Pons (tissue), 1 donor: ENCODE data around the gene HMGB4.
A peak's percentile ranks its signal among the peaks of the same experiment; 100 is the strongest.

Experiments used
- DNase-seq: peaks from one replicate; pipeline ENCODE4 v3.0.0-alpha.2; 2016; ENCODE audit warnings: low spot score

The HMGB4 gene

DNA sequence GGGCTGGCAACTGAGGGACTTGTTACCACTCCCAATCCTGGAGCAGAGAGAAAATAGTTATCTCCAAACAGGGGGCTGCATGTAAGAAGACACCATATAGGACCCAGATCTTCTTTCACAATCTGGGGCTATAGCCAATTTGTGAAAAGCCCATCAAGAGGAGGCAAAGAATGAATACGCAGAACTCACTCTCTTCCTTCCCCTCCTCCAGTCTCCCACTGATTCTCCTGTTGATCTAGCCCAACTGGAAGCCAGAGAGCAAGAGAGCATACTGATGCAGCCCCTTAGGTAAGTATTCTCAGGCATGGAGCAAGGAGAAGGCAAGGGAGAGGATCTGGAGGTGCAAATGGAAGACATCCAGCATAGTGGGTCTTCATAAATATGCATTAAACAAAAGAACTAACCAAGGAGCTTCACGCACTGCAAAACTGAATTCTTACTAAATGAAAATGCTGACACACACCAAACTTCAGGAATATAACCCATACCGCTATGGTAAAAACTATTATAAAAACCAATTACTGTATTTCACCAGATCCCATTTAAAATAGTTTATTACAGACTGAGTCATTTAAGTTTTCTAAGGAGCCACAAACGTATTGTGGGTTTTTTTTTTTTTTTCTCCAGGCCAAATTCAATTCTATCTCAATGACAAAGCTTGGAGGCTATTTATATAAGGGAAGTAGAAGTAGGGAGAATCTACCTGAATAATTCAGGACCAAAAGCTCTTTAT is 15.5 kb upstream of the HMGB4 start:
- DNase-seq = no peak

DNA sequence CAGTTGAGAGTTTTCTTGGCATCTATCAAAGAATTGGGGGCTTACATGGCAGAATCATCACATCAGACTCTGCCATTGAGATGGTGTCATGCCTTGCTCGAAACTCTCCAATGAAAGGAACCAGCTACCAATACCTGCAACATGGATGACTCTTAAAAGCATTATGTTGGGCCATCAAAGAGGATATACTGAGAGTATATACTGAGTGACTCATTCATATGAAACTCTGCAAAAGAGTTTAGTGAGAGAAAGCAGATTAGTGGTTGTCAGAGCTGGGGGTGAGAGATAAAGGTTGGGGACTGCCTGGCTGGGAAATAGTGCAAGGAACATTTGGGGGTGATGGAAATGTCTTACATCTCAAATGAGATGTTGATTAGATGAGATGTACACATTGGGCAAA is 14.7 kb upstream of the HMGB4 start:
- no peak for DNase-seq

DNA sequence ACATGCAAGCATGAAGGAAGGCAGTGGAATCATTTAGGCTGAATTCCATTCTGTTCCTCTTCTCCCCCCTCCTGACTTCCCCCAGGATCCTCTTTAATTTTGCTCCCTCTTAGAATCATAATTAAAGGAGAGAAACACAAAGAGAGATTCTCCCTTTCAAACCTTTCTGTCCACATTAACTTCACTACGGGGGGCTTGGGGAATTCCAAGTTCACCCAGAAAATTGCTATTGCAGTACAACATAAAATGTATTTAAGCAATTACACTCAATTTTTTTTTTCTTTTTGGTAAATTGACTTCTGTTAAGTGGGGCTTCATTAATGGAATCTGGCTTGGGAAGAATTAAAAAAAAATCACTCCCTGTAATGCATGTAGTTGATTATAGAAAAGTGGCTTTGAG is 13.4 kb upstream of the HMGB4 start:
- no peak for DNase-seq

DNA sequence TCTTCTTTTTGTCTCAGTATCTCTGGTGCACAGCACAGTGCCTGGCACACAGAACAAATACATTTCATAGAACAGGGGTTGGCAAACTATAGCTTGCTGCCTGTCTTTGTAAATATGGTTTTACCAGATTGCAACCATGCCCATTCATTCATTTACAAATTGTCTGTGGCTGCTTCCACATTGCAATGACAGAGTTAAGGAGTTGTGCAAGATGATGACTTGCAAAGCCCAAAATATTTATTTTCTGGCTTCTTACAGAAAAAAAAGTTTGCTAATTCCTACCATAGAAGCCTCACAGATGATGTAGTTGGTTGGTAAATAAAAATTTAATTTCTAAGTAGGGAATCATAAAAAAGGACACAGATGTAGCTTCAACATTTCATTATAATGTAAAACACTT is 11.2 kb upstream of the HMGB4 start:
- DNase-seq = no peak

DNA sequence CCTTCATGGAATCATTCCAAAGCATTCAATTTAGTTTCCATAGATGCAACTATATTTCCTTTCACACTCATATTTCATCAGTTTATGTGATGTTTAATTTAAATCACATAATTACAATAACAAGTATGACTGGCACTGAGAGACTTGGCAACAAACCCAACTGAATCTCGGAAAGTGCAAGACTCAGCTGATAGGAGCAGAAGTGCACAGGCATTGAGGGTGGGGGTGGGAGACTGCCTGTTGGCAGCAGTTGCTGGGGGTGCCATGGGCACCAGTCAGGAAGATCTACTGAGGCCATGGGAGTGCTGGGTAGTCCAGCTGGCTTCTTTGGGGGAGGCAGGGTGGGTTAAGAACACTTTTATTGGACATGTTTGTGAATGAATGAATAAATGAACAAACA is 10.4 kb upstream of the HMGB4 start:
- no peak for DNase-seq

DNA sequence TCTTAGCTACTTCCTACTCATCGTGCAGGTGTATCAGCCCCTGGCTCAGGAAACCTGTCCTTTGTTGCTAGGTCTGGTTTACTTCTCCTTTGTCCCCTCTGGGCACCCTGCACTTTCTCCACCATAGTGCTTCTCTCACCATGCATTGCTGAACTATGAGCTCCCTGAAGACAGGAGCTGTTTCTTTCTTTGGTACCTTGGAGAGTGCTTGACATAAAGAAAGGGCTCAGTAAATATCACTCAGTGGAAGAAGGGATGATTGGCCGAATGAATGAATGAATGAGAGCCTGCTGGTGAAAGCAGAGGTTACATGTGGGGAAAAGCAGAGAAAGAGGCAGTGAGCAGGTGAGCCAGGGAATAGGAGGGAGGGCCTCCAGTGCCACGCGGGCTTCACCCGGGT is 9.8 kb upstream of the HMGB4 start:
- DNase-seq = no peak

DNA sequence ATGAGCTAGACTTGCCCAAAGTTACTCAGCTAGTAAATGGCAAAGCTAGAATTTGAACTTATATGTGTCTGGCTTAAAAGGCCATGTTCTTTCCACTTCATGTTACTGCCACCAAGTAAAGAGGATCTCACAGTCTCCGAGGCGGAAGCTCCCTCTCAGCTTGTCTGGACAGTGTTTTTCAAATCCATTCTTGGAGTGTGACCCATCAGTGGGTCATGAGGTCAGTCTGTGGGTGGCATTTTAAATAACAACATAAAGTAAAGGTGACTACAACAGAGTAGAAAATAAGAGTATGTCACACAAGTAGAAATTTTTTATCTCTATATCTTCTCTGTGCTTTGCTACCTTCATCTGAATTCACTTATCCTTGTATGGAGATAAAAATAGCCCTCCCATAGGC is 3.2 kb upstream of the HMGB4 start:
- DNase-seq = no peak

DNA sequence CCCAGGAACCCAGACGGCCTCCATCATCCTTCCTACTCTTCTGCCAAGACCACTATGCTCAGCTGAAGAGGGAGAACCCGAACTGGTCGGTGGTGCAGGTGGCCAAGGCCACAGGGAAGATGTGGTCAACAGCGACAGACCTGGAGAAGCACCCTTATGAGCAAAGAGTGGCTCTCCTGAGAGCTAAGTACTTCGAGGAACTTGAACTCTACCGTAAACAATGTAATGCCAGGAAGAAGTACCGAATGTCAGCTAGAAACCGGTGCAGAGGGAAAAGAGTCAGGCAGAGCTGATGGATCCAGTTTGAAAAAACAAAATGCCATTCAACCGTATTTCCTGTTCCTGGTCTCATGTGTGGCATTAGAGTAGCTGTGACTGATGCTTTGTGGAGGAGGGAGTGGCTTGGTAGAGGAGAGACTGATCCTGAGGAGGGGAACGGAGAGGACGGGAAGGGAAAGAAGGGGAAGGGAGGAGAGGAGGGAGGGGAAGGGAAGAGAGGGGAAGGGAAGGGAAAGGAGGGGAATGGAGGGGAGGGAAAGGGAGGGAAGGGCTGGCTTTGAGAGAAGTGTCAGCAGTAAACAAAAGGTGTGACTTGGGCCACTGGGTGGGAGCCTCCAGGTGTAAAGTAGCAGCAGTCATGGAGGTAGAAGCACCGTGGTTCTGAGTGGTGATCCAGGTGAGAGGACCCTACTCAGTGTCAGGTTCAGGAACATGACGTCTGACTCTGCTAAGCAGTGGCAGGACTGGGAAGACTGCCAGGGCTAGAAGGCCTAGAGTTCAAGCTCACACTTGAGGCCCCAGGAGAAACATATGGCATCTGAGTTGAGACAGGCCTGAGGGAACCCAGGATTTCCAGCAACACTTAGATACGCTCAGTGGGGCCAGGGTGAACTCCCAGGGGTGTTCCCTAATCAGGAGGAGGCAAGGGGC is 846 bp downstream of the HMGB4 start:
- no peak for DNase-seq

DNA sequence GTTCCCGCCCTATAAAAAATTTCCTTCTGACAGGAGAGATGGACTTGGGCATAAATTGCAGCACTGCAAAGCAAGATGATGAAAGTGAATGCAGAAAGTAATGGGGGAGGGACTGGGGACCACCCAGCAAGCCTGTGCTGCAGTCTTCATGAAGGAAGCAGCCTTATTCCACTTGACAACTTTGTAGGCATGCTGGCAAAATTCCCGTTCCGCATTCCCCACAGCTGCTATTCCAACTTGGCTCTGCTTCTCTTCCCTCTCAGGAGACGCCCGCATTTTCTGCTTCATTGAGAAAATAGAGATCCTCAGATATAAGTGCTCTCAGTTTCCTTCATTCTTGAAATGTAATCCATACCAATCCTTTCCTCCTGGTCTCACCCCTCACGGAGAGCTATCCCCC is 2.4 kb downstream of the HMGB4 start:
- no peak for DNase-seq

DNA sequence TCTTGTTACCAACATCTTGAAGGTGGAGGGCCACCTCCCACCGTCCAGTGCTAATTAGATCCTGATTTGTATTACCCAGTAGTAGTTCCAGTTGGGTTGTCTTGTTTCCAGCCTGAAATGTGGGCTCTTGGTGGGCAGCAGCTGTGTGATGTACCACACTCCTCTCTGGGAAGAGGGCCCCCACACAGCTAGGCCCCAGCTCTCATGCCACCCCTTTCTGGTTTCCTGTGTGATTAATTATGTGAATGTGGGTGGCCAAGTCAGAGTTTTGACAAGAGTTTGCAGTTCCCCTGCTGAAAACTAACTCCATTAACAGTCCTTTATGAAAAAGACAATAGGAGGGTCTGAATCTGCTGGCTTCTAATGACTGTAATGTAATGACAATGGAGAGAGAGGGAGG is 3.8 kb downstream of the HMGB4 start:
- no peak for DNase-seq

DNA sequence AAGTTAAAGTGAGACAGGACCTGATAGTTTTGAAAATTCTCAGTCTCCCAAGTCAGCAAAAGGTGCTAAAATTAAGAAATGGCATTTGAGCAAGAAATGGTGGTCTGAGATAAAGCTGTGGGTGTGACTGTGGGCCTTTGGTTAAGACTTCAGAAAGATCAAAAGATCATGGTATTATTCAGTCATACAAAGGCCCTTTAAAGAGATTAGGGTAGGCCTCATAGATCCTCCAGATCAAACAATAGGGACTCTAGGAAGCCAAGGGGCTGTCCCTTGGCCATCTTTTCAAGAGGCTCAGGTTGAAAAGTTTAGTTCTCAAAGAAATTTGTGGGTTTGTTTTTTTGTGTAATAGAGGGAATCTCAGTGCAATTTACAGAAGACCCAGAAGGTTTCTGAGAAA is 8.4 kb downstream of the HMGB4 start:
- no peak for DNase-seq

DNA sequence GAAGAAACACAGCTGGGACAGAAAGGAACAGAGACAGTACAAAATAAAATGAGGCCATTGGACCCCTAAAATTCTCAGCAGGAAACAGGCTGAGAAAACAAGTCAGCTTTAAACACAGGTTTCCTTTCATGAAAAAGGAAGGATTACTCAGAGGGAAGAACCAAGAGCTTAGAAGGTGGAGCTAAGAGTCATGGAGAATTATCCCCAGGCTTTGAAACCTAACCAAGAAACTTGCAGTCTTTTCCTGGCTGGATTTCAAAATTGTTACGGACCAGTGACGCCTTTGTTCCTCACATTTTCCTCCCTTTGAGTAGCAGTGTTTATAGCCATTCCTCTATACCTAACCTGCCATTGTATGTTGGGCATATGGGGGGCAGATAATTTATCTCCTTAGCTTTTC is 8.8 kb downstream of the HMGB4 start:
- no peak for DNase-seq

DNA sequence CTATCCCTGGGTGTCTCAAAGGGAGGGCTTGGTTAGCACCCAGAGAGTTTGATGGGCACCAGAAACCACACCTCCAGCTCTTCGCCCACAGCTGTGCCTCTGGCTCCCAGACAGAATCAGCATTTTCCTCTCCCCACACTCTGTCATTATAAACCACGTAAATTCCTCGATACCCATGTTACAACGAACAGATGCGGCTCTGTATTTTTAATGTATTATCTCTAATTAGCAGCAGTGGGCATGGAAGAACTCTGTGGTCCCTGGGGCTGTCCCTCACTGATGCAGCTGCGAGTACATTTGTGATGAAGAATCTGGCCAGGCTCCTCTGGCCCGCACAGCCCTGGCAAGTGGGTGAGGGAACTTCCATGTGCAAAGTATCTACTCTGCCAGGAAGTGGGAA is 10.8 kb downstream of the HMGB4 start:
- no peak for DNase-seq

DNA sequence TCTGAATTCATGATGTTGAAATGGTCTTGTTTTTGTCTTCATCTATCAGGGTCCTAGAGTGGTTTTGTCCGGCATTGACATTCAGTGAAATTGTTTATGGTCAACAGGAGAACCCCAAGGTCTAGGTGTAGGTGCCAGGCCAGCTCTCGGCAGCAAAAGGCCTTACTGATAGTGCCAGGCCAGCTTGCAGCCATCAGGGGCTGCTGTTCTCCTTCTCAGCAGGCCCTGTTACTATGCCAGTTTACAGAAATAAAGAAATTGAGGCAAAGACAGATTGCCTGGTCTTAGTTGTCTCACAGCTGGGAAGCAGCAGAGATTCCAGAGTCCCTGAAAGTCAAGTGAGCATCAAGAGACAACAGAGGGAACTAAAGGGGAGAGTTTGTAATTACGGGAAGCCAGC is 12.0 kb downstream of the HMGB4 start:
- peak; percentile 37 for DNase-seq

DNA sequence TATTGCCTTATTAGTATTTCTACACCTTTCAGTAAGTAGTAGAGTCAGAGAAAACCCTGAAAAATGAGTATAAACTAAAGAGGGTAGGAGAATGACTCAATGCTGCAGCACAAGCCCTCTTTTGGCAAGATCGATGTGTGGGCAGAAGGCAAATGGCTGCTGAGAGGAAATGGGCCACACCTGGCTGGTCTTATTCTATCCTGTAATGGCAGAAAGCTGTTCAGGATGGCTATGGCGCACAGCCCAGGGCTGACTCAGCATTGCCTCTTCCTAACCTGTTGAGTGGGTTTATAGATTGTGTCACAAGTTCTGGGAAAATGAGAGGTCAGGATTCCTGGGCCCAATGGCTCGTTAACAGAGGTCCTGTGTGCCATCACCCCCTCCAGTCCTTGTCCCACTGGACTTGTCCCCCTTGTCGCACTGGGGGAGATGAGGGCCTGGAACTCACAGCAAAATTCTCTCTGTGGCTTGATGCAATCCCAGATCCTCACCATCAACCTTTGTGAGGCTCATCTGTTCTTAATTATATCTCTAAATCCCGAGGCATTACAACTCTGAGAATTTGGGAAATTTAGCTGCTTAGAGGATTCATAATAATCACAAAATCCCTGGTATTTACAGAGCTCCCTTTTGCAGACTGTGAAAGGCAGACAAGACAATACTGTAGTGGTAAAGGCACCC is 13.2 kb downstream of the HMGB4 start:
- peak; percentile 7 for DNase-seq

DNA sequence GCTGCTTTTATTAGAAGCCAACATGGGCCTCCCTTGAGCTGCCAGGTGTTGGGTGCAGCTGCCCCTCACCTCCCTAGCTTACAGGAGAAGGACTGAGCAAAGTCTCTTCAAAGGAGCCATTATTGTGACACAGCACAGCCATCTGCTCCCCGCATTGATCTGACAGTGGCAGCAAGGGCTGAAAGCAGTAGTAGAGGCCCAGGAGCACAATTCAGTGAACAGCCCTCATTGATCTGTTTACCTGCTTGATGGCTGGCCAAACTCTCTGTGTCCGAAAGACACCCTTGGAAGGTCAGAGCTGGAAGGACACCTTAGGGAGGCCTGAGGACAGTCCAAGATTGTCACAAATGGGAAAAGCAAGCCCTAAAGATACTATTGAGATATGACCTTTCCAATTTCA is 14.5 kb downstream of the HMGB4 start:
- no peak for DNase-seq

DNA sequence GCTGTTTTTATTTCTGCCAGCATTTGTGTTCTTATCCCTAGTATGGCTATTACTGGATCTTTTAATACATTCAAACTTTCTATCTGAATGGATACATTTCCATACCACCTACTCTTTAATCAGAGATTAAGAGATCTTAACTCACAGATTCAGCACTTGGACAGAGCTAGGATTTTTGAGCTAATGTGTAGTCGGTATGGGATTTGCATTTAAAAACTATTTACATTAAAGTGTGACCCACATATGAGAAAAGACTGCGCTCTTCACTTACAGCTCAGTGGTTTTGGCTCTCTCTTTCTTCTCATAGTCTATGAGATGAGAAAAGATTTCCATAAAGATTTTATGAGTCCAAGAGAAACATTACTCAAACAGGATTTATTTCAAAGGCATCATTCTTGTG is 16.4 kb downstream of the HMGB4 start:
- DNase-seq = no peak

DNA sequence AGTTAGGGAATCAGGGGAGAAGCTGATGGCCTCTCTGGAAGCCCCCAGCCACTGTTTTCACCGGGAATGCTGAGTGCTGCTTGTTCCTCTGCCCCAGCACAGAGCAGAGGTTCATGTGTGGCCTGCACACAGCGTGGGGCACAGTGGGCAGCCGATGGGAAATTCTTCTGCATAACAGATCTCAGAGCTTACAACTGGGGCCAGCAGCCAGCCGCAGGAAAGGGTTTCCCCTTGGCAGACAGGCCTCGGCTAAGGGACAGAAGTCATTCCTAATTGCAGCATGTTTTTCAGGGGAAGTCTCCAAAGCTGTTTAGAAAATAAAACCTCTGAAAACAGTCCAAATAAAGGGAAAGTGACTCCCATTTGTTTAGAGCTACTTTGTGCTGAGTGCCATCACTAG is 22.6 kb downstream of the HMGB4 start:
- peak; percentile 15 for DNase-seq

DNA sequence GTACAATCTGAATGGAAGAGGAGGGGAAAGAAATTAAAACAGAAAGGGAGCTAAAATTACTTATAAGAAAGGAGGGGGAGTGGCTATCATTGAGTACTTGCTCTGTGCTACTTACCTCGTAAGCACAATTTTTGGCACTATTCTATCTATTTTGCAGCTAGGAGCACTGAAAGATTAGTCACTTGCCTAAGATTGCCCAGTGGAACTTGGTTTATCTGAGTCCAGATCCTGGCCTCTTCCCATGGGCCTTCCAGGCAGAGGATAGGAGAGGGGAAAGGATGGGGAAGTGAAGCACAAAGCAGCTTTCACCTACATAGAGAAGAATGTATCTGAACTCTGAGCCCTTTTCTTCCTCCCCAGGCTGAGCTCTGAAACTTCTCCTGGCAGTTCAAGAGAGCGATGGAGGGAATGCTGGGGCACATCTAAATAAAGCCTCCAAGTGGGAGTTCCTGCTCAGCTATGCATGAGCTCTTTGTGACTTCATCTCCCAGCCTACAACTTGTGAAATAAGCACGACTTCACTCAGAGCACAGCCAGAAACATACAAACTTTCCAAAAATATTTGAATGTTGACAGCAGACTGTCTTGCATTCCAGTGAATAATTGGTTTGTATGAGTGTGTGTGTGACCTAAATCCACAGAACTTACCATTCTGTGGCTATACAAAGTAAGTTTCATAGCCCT is 29.4 kb downstream of the HMGB4 start:
- DNase-seq = no peak

DNA sequence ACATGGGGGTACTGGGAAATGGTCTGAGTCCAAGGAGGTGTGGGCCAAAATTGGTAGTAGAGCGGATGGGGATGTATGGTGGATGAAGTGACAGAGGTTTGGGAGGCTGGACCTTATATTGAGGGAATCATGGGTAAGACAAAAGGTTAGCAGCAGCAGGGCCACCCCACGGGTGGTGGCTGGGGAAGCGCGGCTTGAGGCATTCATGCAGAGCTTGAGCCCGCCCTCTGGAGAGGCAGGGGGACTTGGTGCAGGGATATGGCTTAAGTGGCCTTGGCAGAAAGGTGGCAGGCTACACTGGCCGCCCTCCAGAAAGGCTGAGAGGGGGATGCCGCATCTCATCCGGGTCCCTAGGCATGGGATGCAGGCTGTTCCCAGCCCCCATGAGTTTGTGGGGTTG is 31.5 kb downstream of the HMGB4 start:
- DNase-seq = no peak

DNA sequence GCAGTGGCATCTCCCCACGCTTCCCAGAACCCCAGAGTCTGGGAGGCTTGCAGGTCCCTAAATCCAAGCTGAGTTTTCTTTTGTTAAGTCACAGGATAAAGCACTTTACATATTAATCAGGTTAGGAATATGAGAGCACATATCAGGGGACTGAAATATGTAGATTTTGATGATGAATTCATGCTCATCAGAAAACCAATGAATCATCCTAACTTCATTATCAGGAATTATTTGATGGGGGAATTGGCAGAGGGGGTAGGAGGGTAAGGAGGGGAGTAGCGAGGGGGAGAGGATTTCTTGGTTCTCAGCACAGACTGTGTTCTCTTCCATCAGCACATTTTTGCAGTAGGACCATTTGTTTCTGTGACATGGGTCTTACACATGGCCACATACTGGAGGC is 32.1 kb downstream of the HMGB4 start:
- DNase-seq = no peak

DNA sequence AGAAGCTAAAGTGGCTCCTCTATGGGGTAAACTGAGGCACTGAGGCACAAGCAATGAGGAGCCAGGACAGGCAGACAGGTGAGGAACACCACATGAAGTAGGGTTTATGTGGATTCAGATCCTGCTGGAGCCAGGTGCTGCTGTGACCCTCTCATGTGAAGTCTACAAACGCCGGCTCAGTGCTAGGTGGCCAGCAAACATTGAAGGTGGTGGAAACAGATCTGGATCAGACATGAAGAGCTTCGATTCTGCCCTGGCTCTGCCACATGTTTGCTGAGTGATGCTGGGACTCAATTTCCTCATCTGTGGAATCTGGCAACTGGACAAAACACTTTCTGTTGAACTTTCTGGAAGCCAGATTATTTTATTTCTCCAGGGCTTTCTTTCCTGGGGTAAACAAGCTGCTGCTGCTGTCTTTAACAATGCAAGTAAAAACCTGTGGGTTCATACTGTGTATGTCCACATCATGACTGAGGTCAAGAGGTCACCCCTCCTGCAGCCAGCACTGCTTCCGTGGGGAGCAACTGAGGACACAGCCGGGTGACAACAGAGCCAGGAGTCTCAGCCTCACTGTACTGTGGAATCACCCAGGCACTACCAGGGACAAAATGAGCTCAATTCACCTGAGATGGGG is 33.3 kb downstream of the HMGB4 start:
- no peak for DNase-seq
